ENCODE results near the gene RPN2.

The RPN2 gene

DNA sequence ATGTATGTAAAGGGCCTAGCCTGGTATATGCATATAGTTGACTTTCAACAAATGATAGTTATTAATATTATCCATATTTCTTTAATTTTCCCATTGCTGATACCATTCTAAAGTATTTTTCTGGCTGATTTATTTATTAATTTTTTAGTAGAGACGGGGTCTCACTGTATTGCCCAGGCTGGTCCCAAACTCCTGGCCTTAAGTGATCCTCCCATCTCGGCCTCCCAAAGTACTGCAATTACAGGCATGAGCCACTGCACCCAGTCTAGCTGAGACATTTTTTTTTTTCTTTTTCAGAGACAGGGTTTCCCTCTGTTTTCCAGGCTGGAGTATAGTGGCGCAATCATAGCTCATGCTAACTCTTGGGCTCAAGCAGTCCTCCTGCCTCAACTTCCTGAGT lies 30.1 kb downstream of the RPN2 start:
- no peak for DNase-seq

DNA sequence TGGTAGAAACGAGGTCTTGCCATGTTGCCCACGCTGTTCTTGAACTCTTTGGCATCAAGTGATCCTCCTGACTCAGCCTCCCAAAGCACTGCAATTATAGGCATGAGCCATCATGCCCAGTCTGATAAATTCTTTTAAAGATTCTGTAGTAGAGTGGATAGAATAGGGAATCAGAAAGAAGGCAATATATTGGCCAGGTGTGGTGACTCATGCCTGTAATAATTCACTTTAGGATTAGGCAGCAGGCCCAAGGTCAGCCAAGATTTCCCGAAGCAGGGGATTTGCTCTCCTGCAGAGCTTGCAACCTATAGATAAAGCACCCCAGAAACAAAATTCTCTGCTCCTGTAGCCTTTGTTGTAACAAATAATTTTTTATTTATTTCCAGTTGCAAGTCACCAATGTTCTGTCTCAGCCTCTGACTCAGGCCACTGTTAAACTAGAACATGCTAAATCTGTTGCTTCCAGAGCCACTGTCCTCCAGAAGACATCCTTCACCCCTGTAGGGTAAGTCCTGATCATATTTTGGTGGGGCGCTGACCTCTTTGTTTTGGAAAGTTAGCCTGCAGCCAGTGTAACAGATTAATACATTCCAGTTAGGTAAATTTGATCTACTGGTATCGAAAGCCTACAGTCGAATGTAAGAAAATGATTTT lies 30.7 kb downstream of the RPN2 start:
- DNase-seq, result no peak

DNA sequence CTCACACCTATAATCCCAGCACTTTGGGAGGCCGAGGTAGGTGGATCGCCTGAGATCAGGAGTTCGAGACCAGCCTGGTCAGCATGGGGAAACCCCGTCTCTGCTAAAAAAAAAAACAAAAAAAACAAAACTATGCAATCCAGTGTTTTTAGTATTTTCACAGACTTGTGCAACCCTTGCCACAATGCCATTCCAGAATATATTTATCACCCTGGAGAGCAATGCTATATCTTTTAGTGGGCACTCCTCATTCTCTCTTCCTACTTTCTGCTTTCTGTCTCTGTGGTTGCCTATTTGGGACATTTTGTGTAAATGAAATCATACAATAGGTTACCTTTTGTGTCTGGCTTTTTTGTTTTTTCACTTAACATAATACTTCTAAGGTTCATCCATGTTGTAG lies 39.3 kb downstream of the RPN2 start:
- DNase-seq, result no peak

DNA sequence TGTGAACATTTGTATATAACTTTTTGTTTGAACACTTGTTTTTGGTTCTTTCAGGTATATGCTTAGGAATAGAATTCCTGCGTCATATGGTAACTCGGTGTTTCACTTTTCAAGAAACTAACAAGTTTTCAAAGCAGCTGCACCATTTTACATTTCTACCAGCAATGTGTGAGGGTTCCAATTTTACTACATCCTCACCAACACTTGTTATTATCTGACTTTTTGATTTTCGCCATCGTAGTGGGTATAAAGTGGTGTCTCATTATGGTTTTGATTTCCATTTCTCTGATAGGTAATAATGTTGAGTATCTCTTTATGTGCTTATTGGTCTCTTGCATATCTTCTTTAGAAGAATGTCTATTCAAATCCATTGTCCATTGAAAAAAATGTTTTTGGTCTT lies 39.8 kb downstream of the RPN2 start:
- DNase-seq, result no peak

DNA sequence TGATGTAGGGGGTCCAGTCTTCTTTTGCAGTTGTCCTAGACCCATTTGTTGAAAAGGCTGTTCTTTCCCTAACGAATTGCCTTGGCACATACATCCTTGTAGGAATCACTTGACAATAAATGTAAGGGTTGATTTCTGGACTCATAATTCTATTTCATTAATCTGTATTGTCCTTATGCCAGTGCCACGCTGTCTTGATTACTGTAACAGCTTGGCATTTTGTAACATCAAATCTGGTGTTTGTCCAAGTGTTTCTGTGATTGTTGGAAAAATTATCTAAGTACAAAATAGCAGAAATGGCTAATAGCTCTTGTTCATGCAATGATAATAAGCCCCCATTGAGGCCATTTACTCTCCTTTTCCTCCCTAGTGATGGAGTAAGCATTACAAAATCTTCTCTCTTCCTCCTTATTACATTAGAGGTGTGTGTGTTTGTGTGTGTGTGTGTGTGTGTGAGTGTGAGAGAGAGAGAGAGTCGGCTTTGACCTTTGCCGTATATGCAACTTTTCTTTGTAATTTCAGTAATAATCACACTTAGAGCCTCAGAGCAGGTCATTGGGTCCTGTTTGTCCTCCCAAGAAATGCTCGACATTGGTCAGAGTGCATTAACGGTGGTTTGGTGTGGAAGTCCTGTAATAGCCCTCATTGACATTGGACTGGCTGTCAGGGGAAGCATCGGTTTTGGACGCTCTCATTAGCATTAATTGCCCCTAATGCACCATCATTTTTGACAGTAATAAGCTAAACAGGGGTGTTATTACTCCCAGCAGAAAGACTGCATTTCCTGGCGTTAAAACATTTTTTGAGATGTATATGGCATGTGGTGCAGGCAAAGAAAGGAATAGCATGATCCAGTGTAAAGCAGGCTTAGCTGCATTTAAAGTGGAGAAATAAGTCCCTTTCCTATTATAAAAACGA lies 40.9 kb downstream of the RPN2 start:
- no peak for DNase-seq

DNA sequence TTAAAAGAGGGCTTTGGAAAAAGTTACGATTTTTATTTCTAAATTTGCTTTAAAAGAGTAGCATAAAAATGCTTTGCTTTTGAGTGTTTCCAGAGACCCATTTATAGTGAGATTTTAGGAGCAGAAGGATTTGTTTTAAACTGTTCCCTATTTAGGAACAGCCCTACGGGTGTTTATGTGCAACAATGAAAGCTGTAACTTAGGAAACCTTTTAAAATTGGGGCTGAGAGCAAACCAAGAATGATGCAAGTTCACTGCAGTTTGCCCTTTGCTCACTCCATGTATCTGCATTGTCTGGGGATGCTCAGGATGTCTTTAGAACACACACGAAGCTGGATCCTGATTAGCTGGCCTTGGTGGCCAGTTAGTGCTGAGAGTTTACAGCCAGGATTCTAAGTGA lies 41.6 kb downstream of the RPN2 start:
- no peak for DNase-seq

DNA sequence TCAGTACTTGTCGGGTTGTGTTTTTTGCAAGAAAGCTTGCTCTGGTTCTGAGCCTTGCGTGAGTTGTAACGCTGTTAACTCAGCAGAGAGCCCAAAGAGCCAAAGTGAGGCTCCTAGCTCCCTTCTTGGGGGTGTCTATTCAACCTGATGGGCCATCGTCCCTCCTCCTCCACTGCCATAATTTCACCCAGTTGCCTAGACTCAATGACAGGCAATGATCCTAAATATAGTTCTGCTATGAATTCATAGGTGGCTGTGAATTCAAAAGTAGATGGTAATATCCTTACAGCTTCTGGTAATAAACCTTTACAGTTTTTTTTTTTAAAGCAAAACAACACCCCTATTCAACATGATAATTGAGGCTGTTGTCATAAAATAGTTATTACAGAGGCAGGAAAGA lies 43.0 kb downstream of the RPN2 start:
- DNase-seq, result no peak

DNA sequence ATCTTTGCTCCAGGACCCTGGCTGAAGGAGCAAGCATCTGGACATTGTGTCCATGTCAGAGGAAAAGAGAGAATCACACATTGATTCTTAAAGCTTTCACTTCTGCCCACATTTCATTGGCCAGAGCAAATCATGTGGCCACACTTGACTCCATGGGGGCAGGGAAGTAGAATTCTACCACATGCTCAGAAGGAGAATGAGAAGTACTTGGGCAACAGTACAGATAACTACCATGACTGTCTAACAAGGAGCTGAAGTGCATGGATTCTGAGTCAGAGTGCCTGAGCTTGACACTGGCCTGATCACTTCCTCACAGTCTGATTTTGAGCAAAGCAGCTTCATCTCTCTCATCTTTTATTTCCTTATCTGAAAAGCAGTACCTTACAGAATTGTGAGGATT lies 43.9 kb downstream of the RPN2 start:
- DNase-seq, result peak in 7 of 51 donors; percentile 4 to 32 (median 13)

DNA sequence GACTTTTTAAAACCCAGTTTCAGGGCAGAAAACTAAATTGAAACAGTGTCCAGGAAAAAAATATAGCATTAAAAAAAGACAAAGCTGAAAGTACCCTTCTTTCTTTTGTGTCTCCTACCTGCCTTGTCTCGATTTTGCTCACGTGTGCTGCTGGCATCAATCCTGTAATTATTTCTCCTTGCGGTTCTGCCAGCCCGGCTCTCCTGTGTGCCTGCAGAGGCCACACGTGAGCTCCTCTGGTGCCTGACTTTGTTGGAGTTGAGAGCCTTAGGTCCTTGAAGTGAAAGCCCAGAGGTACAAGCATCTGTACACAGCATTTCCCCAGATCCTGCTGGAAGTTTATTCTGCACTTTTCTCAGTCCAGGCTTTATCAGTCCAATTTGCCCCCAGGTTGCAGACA lies 46.0 kb downstream of the RPN2 start:
- DNase-seq, result no peak

DNA sequence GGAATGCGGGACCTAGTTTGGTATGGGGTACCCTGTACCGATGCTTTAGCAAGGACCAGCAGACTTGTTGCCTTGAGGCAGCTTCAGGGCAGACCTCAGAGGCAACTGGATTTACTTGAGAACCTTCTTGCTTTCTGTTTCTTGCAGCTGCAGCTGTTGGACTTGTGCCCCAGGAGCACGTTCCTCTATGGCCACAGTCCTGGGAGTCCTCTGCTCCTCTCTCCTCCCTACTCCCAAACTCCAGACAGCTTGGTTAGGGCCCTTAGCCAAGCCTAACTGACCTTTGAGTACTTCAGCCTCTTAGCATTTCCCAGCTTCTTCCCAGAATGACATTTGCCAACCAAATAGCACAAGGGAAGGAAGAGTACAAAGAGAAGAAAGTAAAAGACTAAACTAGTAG lies 47.8 kb downstream of the RPN2 start:
- DNase-seq, result no peak

DNA sequence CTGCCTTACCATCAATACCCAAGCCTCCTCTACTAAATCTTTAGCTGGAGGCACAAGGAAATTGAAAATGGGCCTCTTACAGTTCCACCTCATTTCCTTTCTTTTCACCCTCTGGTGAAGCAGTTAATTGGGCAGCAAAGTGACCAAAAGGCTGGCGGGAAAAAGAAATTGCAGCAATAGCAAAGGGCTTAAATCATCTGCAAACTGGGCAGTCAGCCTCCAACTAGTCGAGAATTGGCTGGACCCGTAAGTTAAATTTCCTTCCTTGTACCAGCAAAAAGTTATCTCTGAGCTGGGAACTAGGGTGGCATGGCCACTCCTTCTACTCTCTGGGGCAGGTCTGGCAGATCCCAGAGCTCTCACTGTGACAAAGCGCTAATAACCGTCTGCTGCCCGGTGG lies 49.0 kb downstream of the RPN2 start:
- DNase-seq, result no peak

DNA sequence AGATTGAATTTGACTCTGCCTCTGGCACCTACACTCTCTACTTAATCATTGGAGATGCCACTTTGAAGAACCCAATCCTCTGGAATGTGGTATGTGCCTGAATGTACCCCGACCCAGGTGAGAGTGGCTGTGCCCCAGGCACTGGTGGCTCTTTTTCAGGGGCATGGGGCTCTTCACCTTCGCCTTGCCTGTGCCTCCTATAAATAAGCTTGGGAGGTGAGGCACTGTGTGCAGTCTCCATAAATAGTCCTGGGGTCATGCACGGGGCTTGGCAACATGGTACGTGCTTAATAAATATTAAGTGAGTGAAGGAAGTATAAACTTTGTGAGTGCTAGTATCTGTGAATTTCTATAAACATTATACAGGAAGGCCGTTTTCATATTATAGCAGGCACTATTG lies 49.5 kb downstream of the RPN2 start:
- DNase-seq, result no peak

DNA sequence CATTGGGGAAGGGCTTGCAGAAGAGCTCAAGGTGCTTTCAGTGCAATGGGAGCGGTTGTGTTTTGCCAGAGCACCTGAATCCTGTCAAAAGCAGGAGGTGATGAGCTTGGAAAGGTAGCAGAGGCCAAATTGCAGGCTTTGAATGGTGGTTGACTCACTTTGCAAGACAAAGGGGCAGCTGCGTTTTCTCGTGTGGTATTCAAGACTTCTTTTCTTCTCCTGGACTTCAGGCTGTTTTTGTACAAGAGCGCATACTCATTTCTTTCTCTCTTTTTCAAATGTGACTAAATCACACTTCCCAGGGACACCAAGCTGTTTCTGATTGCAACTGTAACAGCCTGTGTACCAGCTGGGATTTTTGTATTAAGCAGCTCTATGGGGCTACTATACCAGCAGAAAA lies 50.2 kb downstream of the RPN2 start:
- no peak for DNase-seq

DNA sequence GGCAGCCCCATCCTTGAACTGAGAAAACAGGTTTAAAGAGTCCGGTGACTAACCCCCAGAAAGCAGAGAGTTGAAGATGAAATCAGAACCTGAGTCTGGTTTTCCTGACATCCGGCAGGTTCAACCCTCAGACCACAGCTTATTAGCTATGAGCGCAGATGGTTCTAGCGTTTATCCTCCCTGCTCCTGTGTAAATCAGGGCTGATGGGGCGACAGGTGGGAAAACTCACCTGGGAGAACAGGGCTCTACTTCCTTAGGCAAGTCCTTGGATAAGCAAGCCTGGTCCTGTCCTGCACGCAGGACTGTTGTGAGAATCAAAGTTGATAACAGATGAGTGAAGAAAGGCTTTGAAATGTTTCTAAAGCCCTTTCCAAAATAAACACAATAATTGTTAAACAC lies 51.1 kb downstream of the RPN2 start:
- DNase-seq, result no peak

DNA sequence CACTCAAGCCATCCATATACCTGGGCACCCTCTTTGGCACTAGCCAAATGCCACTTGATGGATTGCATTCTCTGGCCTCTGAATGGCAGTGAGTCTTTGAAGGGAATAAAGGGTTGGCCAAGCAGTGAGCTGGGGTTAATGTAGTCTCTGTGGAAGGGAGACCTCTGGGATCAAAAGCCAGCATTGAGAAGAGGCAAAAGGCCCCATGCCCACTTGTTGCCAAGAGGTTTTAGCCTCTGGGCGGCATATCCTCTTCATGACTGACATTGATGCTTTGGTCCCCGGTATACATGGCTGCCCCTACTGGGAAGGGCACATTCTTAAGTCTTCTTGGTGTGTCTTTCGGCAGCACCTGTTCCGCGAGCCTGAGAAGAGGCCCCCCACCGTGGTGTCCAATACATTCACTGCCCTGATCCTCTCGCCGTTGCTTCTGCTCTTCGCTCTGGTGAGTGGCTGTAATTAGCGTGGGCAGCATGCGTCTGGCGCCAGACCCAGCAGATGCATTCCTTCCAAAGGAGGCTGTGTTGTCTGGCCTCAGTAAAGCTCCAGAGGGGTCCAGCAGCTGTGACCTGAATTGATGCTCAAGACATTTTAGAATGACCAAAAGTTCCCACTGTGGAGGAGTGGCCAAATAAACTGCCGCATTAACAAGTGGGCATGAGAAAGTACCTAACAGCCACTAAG lies 53.0 kb downstream of the RPN2 start:
- DNase-seq, result peak in 4 of 51 donors; percentile 6 to 25 (median 14)

DNA sequence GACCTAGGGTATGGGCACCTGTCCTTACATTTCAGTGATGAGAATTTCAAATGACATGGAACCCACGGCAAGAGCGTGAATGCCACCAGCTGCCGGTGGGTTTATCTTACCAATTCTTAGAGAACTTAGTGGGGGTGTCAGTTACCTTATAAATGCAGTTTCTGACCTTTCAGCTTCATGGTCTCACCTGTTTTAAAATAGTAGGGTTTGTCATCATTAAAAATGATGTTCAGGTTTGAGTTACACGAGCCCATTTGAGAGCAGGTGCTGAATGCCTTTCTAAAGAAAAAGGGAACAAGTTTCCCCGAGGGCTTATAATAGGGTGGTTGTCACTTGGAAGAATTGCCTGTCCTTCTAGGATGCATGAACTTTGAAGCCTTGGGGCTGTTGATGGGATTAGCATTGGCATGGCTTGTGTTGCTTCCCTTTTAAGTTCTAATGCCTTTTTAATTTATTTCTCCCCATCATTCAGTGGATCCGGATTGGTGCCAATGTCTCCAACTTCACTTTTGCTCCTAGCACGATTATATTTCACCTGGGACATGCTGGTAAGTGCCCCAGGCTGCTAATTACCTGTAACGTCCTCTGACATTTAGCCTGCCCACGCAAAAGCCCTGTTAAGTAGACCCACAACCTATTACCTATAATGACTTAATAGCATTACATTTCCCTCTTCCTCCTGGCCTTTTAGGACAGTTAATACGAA lies 54.6 kb downstream of the RPN2 start:
- no peak for DNase-seq

DNA sequence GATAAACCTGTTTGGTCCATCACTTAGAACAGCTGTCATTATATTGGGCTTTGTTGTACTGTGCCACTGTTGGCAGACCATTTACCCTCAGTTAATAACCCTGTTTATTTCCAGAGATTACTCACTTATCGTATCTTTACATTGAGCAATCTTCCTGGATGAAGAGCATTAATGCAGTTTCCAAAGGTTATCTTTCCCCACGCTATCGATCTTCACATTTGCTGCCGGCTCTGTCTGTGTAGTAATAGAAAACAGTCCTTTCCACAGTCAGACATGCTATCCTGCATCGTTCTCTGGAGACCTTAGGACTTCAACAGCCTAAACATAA lies 55.1 kb downstream of the RPN2 start:
- DNase-seq, result no peak

DNA sequence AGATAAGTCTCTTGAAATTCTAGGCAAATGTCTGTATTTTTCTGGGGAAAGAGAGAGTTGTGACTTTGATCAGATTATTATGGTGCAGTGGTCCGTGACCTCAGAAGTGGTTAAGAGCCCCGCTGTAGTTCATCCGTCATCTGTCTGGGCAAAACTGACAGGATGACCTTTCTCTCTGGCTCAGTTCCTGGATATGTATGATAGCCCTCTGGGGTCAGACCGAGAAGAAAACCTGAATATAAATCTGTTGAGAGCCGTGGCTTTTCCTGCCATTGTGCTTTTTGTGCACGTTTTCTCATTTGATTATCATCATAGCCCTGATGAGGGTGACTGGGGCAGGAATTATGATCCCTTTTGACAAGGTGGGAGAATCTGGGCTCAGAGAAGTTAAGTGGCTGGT lies 55.9 kb downstream of the RPN2 start:
- no peak for DNase-seq

DNA sequence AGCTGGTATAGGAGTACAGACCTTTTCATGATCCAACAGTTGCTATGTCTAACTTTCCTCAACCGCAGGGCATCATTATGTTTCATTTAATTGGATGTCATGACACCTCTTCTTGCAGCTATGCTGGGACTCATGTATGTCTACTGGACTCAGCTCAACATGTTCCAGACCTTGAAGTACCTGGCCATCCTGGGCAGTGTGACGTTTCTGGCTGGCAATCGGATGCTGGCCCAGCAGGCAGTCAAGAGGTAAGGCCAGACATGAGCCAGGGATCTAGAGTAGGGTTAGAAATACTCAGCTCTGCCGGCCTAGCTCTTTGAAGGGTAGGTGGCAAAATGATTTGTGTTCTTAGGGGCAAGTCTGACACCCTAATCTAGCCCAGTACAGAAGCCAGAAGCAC lies 57.3 kb downstream of the RPN2 start:
- DNase-seq, result no peak

DNA sequence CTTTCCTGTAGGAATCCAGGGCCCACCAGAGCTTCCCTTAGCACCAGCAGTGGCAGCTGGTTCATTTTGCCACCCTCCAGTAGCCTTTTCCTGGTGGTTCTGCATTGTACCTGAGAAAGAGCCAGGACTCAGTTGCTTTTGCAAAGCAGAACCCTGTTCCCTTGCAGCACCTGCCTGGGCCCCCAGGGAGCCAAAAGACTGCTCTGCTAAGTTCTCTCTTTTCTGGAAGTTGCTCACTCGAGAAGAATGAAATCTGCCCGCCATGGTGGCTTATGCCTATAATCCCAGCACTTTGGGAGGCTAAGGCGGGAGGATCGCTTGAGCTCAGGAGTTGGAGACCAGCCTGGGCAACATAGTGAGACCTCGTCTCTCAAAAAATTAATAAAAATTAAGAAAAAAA lies 58.5 kb downstream of the RPN2 start:
- no peak for DNase-seq

DNA sequence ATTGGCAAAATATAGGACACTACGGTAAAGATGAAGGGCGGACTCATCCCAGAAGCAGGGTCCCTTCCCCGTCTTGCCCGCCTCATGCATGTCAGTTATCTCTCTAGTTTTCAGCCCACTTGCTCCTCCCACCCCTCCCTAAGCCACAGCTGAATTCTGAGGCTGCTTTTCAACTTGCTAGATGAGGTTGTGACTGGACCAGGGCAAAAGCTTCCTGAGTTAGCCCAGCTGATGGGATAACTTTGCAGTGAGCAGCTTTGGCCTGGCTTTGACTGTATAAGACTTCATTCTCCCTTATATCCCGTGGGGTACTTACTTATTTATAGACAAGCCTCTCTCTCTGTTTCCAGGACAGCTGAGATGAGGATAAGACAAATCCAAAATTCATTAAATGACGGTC lies 59.3 kb downstream of the RPN2 start:
- no peak for DNase-seq

DNA sequence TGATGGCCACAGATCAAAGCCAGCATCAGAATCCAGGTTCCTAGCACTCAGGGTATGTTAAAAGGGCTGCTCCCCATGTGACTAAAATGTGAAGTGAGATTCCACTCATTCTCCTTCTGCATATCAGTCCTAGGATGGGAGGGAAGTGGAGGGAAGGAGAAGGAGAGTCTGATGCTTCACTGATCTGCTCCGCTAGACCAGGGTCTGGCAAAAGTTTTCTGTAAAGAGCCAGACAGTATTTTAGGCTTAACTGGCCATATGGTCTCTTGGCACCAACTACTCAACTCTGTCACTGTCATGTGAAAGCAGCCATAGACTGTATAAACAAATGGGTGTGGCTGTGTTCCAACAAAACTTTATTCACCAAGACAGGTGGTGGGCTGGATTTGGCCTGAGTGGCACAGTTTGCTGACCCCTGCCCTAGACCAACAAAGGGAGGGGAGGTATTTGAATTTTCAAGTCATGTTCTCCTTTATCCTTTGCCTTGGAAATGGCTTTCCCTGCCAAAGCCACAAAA lies 59.9 kb downstream of the RPN2 start:
- DNase-seq, result no peak

Measured in hypothalamus (tissue), 51 donors.